Right ventricle myocardium inferior (tissue), 1 donor: ENCODE results near the gene TRABD2A. TPM values are rescaled to one million over a fixed set of nuclear protein-coding genes. Genes with fewer than 3 reads are reported as not detected.

ENCODE experiments used
- ATAC-seq: fragments of 200-7000 bp; cut with Tn5 transposase; one replicate; pipeline ENCODE4 v1.9.1; 2020; ENCODE audit warnings: mild to moderate bottlenecking, moderate library complexity
- DNase-seq: peaks from one replicate; pipeline ENCODE4 v3.0.0; 2021; ENCODE audit errors: missing footprints
- intact Hi-C: fragments of 100-400 bp; cut with DNase I; formaldehyde crosslinking; loops from one replicate; pipeline ENCODE4 v1.11.0; 2022
- total RNA-seq: library from RNA; stranded (reverse); fragmentation: NEBNext Ultra II Directional; extraction: Animal tissue kit (Norgen Biotek cat#: 25700); gene quantifications from one replicate; pipeline ENCODE4 v1.2.1, GENCODE V29; 2021
- donor health status: DM: no; HTN: yes; CAD: no; lungs with severe emphysema.

TRABD2A gene
- total RNA-seq, 1 donor from 2014 or later: 0.73 TPM

DNA sequence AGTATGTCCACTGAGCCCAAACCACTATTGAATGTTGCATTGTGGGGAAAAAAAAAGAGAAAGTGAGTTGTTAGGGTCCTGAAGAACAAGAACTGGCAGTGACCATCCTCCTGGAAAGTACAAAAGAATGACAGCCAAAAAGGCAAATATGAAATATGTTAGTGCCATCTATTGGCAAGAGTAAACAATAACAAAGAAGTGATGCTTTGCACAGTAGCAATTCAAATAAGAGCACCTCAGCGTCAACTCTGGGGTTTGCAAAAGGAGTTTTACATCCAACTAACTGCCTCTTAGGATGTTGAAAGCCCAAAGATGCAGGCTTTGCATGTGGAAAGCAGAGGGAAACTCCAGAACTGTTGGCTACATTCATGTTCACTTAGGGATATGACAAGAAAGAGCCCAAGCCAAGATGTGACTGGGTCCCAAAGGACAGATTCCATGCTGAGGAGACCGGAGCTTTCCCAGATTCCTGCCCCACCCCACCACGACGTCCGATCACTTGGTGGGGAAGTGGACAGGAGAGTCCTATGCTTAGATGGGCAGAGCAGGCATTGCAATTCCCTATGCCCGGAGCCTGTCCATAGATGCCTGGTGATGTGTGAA lies 15.6 kb downstream of the TRABD2A start:
- DNase-seq (no peak), ATAC-seq (no peak)
- intact Hi-C loops: loop anchor here (5.0 kb wide), 1 partner anchor 368 kb away; no protein-coding TSS in a partner anchor

DNA sequence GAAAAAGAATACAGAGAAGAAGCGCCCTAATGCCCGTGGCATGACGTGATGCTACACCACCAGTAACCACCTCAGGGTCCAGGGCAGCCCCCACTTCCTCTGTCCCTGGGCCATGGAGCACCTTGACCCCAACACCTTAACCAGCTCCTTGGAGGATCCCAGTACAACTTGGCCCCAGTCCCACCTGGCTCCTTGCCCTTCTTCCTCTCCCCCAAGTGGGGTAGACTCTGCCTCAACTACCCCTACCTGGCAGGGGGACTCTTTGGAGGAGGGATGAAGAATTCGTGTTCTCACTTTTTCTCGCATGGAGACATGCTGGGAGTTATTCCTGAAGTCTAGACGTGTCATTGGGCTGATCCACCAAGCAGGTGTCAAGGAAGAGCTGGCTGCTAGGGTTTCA lies 18.9 kb downstream of the TRABD2A start:
- ATAC-seq (no peak), DNase-seq (no peak)
- intact Hi-C loops: no loop called here

DNA sequence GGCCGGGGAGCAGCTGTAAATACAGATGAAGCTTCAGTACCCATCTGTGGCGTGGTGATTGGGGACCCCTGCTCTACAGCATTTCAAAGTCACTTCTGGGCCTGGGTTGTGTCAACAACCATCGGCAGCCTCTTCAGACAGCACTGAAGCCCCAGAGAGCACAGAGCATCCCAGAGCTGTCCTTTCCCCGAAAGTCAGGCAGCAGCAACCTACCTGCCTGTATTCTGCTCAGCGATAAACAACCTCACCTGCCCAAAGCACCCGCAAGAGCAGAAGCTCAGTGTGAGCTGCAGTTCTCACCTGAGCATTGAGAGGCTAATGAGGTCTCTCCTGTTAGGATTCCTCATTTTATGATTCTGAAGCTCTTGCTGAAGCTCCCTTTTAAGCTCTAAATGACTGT lies 19.3 kb downstream of the TRABD2A start:
- intact Hi-C loops: no loop called here
- no peak for DNase-seq
- ATAC-seq: no peak

DNA sequence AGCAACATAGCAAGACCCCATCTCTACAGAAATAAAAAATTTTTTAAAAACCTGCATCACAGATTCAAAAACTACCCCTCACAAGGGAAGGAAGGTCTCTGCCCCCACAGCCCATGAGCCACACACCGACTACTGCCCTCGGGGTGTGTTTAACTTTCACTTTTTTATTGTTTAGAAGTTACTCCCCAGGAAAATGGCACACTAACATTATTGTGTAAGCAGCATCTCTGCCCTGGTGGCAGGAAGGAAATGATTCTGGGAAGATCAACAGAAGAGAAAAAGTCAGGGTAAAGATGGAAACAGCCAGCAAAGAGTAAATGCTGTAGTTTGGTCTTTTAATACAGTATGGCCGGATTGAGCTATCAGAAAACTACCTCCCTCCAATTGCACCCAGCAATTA lies 21.9 kb downstream of the TRABD2A start:
- ATAC-seq (no peak), DNase-seq (no peak)
- intact Hi-C loops: no loop called here

DNA sequence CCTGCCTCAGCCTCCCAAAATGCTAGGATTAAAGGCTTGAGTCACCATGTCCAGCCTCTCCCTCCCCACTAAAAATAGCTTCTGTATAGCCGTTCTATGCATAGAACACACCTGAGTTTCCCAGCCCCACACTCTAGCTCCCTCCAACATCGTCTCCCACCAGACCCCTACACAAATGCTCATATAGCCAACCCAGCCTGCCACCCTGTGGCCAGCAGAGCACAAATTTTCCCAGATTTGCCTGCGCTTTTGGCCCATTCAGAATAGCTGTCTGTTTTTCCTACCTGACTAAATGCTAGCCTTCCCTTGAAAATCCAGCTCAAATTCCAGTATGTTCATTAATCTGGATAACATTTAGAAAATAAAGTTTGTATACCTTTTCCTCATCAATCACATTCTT lies 22.8 kb downstream of the TRABD2A start:
- intact Hi-C loops: no loop called here
- ATAC-seq (no peak), DNase-seq (no peak)

DNA sequence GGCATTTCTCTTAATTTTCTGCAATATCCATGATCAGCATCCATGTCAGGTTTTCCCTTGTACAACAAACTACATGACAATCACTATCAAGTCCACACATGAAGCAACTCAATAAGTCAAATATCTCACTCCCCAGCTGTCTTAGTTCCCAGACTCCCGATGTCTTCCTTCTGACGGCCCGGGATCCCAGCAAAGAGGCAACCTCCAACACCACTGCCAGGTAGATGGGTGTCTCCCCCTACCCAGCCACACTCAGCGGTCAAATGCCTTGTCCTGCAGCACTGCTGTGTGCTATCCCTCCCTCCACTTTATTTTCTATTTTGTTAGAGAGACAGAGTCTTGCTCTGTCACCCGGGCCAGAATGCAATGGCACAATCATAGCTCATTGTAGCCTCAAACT lies 23.3 kb downstream of the TRABD2A start:
- ATAC-seq (no peak), DNase-seq (no peak)
- intact Hi-C loops: no loop called here

DNA sequence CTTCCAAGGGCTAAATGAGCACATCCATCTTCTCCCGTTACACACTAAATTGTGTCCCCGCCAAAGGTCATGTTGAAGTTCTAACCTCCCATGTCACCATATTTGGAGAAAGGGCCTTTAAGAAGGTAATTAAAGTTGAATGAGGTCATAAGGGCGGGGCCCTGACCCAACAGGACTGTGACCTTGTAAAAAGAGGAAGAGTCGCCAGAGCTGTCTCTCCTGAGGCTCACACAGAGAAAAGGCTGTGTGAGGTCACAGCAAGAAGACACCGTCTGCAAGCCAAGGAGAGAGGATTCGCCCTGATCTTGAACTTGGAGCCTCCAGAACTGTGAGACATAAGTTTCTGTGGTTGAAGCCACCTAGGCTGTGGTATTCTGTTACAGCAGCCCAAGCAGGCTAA lies 24.1 kb downstream of the TRABD2A start:
- intact Hi-C loops: no loop called here
- ATAC-seq: no peak
- DNase-seq: no peak

DNA sequence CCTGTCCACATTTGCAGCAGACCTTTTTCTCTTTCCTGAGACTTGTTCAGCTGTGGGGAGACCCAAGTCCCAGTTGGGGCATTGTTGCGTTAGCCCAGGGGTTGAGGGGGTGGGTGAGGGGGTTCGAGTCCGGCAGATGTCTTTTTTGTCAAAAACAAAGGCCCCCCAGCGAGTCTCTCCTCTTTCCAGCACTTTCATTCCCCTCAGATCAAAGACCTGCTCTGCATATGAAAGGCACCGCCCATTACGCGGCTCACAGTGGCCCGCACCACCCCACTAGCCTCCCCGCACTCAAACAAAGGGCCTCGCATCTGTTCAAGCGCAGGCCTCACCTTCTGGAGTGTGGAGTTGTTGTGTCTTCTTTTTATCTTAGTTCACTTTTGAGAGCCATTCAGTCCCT lies 25.2 kb downstream of the TRABD2A start:
- intact Hi-C loops: no loop called here
- no peak for DNase-seq
- no peak for ATAC-seq

DNA sequence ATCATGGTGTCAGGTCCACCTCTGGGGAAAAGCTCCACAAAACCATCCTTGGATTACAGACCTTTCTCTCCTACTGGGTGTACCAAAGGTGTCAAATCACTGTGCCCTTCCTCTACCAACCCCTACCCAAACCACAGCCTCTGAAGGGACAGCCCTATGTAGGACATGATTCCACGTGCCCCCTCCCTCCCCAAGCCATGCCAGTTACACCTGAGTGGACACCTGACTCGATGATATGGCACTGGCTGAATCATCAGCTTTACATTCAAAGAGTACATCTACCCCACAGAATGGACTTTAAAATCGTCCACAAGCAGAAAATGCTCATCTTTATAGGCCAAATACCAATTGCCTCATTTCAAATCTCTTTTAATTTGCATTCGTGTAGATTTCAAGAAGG lies 26.0 kb downstream of the TRABD2A start:
- ATAC-seq (no peak), DNase-seq (no peak)
- intact Hi-C loops: no loop called here

DNA sequence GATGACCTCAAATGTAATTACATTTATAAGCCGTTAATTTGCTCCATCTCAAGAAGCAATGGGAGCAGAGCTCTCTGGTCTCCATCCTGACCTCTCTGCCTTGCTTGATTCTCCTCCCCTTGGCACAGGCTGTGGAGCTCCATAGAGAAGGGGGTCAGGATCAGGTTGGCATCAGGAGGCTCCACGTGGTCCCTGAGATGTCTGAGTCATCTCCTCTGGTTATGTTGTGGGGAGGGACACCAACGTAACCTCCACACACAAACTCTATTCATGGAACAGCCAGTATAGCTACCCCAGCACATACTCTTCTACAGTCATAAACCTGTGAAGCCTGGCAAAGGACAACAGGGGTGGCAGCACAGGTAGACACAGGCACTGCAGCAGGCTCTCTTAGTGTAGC lies 29.0 kb downstream of the TRABD2A start:
- no peak for ATAC-seq
- no peak for DNase-seq
- intact Hi-C loops: no loop called here

DNA sequence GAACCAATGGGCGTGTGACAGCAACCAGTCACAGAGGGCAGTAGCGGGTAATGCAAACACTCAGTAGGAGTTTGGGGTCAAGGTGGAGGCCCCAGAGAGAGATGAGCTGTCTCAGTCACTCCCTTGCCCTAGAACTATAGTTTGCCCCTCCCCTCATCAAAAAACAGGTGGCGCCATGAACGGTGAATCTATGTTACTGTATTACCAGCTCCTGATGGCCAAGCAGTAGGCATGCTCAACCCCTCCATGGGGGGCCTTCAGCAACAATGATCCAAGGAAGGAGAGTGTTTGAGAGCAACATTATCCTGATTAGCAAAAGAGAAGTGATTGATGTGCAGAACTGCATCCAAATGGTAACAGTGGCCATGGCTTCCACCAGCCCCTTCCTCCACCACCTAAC lies 30.4 kb downstream of the TRABD2A start:
- no peak for DNase-seq
- no peak for ATAC-seq
- intact Hi-C loops: no loop called here

DNA sequence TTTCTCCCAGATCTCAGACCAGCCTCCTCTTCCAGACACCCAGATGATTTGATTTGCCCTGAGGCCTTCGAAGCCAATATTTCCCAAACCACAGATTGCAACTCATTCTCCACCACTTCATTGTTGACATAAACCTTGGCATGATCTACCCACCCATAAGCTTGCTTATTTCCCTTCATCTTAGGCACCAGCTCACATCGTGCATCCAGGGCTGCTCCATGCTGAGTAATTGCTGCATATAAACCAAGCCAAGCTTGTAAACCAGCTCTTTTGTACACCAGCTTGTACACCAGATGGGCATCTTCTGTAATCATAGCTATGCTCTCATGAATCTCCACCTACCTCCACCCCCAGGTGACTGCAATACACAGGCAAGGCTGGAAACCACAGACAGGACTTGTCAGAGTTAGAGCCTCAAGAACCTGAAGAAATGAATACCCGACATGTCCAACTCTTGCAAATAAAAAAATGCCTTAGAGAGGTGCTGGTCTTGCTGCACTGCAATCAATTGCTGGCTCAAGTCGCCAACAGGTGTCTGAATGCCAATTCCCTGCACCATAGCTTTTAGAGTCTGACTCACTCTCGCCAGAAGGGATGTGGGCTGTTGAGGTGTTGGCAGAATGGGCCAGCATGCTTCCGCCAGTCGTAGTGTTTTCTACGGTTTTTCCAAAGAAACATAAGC lies 31.5 kb downstream of the TRABD2A start:
- intact Hi-C loops: no loop called here
- ATAC-seq: no peak
- no peak for DNase-seq

DNA sequence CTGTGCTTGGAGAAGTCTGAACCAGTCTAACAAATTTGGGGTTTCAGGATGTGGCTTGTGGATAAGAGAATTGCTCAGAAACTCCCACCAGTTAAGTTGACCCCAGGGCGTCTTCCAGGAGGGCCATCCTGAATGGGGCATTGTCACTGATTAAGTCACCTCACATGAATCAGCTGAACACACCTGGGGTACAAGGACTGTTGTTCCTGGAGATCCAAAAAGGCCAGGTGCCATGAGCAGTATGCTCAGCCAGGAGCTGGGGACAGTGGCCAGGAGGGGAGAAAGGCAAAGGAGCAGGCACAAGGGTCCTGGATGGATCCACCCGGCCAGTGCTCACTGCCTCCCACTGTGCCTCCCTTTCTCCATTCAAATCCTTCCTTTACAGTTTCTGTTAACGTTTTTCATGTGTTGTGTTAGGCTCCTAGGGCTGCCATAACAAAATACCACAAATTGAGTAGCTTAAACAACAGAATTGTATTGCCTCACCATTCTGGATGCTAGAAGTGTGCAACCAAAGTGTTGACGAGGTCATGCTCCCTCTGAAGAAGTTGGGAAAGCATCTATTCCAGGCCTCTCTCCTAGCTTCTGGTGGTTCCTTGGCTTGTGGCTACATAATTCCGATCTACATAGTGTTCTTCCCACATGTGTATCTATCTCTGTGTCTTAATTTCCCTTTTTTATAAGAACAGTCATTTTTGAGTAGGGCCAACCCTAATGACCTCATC lies 33.4 kb downstream of the TRABD2A start:
- DNase-seq (no peak), ATAC-seq (no peak)
- intact Hi-C loops: no loop called here

DNA sequence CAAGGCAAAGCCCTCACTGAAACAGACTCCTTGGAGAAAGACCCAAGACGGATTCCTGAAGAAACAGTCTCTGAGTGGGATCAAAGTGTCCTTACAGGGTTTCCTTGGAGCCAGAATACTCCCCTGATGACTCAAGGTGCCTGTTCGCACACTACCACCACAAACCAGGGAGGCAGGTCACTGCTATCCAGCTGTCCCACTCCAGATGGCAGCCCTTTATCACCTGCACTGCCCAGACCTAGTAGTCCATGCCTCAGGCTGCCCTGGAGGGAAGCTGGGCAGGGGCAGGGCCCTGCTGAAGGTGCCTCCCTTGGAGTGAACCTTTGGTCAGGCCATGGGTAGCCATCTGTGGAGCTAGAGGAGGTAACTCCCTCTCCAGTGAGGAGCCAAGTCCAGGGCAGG lies 34.1 kb downstream of the TRABD2A start:
- no peak for DNase-seq
- no peak for ATAC-seq
- intact Hi-C loops: no loop called here

DNA sequence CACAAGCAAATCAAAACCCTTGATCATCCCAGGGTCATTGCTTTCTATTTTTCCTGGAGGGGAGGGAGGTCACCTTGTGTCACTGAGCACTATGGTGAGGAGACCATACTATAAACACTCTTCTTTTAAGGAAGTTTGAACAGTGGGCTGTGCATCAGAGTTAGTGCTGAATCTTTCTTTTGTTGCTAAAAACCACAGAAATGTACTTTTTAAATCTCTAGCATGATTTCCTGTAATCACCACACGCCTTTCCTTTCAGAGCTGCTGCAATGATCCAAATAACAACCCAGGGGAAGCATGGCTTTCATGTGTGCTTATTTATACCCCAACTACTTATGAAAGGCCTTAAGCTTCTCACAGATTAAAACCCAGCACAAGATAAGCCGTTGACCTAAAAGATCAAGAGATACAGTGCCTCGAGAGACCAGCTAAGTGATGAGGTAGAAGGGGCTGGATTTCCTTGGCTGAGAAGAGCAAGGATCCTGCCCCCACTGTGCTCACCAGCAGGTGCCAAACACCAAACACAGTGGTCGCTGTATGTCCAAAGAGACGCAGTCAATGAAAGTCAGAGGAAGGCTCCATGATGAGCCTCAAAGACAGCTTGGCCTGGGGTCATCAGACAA lies 34.7 kb downstream of the TRABD2A start:
- ATAC-seq (peak; percentile 28), DNase-seq (no peak)
- intact Hi-C loops: no loop called here

DNA sequence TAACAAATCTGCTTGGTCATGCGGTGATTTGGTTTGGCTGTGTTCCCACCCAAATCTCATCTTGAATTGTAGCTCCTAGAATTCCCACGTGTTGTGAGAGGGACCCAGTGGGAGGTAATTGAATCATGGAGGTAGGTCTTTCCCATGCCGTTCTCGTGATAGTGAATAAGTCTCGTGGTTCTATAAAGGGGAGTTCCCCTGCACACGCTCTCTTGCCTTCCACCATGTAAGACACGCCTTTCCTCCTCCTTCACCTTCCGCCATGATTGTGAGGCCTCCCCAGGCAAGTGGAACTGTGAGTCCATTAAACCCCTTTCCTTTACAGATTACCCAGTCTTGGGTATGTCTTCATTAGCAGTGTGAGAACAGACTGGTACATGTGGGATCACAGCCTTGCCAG lies 36.7 kb downstream of the TRABD2A start:
- intact Hi-C loops: no loop called here
- no peak for ATAC-seq
- no peak for DNase-seq

DNA sequence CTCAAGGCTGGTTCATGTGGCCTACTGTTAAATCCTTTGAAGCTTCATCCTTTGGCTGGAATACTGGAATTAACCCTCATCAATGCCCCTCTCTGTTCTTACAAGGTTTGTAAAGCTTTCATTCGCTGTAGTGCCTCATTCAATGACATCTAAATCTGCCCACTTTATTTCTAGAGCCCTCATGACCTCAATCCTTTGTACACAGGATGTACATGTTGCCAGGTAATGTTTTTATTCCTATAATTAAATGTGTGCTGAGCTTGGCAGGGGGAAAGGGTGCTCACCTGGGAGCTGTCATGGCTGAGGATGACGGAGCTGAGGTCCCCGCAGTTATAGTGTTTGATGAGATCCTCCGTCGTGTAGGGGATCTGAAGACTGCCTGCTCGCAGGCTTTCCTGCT lies 39.3 kb downstream of the TRABD2A start:
- DNase-seq: no peak
- intact Hi-C loops: no loop called here

DNA sequence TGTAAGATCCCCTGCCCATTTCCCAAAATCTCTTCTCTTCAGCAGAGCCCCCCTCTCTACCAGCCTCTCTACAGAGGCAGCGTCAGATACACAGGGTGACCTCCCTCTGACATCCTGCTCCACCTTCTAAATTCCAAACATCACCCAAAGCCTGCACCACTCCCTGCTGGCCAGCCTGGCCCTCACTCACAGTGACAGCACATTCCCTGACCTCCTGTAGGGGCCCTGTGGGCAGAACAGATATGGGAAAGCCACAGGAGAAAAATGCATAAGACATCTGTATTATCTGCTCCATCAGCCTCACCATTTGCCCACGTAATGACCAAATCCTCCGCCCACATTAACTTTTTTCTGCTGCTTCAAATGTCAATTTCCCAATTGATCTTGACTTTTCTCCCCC lies 40.6 kb downstream of the TRABD2A start:
- no peak for DNase-seq
- intact Hi-C loops: no loop called here

More for the DNA sequence above, 39.3 kb downstream of the TRABD2A start:
- ATAC-seq: no peak

DNA sequence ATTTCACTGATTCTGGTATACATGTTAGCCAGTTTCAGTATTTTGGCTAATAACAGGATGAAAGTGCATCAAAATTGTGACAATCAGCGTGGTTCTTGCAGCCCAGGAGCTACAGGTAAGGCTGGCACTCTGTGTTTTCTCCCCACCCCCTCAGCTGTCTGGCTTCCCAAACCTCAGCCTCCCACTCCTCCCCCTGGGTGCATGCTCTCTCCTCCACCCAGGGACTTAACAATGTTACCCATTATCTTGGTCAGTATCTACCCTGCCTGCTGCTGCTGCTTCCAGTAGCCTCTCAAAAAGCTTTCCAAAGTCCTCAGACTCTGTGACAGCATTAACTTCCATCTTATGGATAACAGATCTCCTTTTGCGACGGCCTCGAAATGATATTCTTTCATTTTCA lies 41.0 kb downstream of the TRABD2A start:
- DNase-seq (no peak), ATAC-seq (no peak)
- intact Hi-C loops: no loop called here

More for the DNA sequence above, 40.6 kb downstream of the TRABD2A start:
- ATAC-seq: no peak
